Endodermal cell (in vitro differentiated cells): Measurements from ENCODE around the gene PDIA2. TPM values are rescaled to one million over a fixed set of nuclear protein-coding genes. Genes with fewer than 3 reads are reported as not detected.

ENCODE experiments used
- DNase-seq: peaks from one replicate; pipeline ENCODE4 v3.0.0-alpha.2; 2017
- H3K27ac ChIP-seq: 2 replicates; pipeline ENCODE4 v1.5.1; 2013; ENCODE audit warnings: mild to moderate bottlenecking, low read depth, low read length, moderate library complexity
- H3K27me3 ChIP-seq: 2 replicates; pipeline ENCODE4 v1.6.1; 2013; ENCODE audit warnings: mild to moderate bottlenecking, low read length, moderate library complexity; ENCODE audit not compliant: insufficient read depth, control insufficient read depth, poor library complexity, severe bottlenecking
- H3K36me3 ChIP-seq: 2 replicates; pipeline ENCODE4 v1.7.0; 2013; ENCODE audit warnings: mild to moderate bottlenecking, low read length, moderate library complexity; ENCODE audit not compliant: control insufficient read depth, insufficient read depth
- H3K4me1 ChIP-seq: one replicate; pipeline ENCODE4 v1.7.0; 2013; ENCODE audit warnings: low read length; ENCODE audit not compliant: control insufficient read depth, insufficient read depth
- H3K4me3 ChIP-seq: 2 replicates; pipeline ENCODE4 v1.5.1; 2013; ENCODE audit warnings: mild to moderate bottlenecking, low read length, moderate library complexity
- H3K9ac ChIP-seq: 2 replicates; pipeline ENCODE4 v1.6.1; 2013; ENCODE audit warnings: mild to moderate bottlenecking, low read length, moderate library complexity; ENCODE audit not compliant: poor library complexity, severe bottlenecking; ENCODE audit errors: extremely low read depth
- H3K9me3 ChIP-seq: 2 replicates; pipeline ENCODE4 v1.6.1; 2013; ENCODE audit warnings: mild to moderate bottlenecking, low read length, moderate library complexity; ENCODE audit not compliant: control insufficient read depth
- H3K27ac Mint-ChIP-seq: 2 replicates; pipeline ENCODE4 v1.8.0; 2020; ENCODE audit warnings: mixed read lengths
- H3K27me3 Mint-ChIP-seq: 2 replicates; pipeline ENCODE4 v1.8.0; 2021; ENCODE audit warnings: mild to moderate bottlenecking, mixed read lengths; ENCODE audit not compliant: insufficient read depth
- H3K36me3 Mint-ChIP-seq: 2 replicates; pipeline ENCODE4 v1.8.0; 2020; ENCODE audit warnings: low read depth, mixed read lengths
- H3K4me1 Mint-ChIP-seq: 2 replicates; pipeline ENCODE4 v1.8.0; 2020; ENCODE audit warnings: mixed read lengths
- H3K4me3 Mint-ChIP-seq: 2 replicates; pipeline ENCODE4 v1.8.0; 2020; ENCODE audit warnings: mild to moderate bottlenecking, moderate library complexity, mixed read lengths
- H3K9me3 Mint-ChIP-seq: 2 replicates; pipeline ENCODE4 v1.8.0; 2020; ENCODE audit warnings: mild to moderate bottlenecking, mixed read lengths
- CTCF ChIP-seq: fragments of 200-600 bp; sonication (generic); conservative IDR thresholded peaks from 2 replicates; pipeline ENCODE4 v1.5.0; 2021; ENCODE audit warnings: antibody characterized with exemption, mild to moderate bottlenecking
- WGBS, 2 experiments: methylation state at CpG; one replicate each; pipeline versions ENCODE4 v1.1.5 to v1.1.7; 2013; ENCODE audit warnings: missing lambda C conversion rate in 2 of 2, mixed read lengths in 1 of 2; ENCODE audit not compliant: insufficient coverage in 1 of 2, insufficient read length in 1 of 2; 5-methylcytosine and 5-hydroxymethylcytosine counted together
- total RNA-seq, 2 donors: library from RNA; stranded (reverse); fragmentation: NEBNext Ultra II Directional in 1 of 2; extraction: Animal tissue kit (Norgen Biotek cat#: 25700) in 1 of 2; gene quantifications; 2 replicates in 1 of 2; 3 replicates in 1 of 2; pipeline ENCODE4 v1.2.1, GENCODE V29; 2021

The PDIA2 gene
- total RNA-seq, 2 donors from 2014 or later, result 2.9 to 9.9 TPM

- H3K27me3 Mint-ChIP-seq, result peaks cover 29% of the 10 kb centered on the region
- whole genome bisulfite sequencing, 2 experiments, result 82 to 93% methylated on average over 14 to 20 of the region's 20 CpGs
Observed at GRCh38 chr16:276426-277077, 6.4 kb upstream of the PDIA2 start.

GRCh38 chr16:278863-279366, 4.0 kb upstream of the PDIA2 start:
- H3K36me3 ChIP-seq, result no peaks in the 10 kb centered on the region
- 82 to 83% methylated on average over 5 to 6 of the region's 6 CpGs for WGBS, 2 experiments
- Mint-ChIP-seq H3K9me3 (no peaks in the 10 kb centered on the region), H3K27ac (no peak overlapping the region), H3K4me1 (no peaks in the 10 kb centered on the region), H3K36me3 (no peaks in the 10 kb centered on the region), H3K27me3 (peaks cover 28% of the 10 kb centered on the region), H3K4me3 (no peak overlapping the region)
- peaks cover 27% of the 10 kb centered on the region for H3K27me3 ChIP-seq
- H3K27ac ChIP-seq, result no peak overlapping the region
- H3K4me1 ChIP-seq, result peaks cover 3% of the 10 kb centered on the region
- H3K4me3 ChIP-seq, result no peak overlapping the region
- TF ChIP-seq CTCF, result no peak
- no peak overlapping the region for H3K9ac ChIP-seq
- no peaks in the 10 kb centered on the region for H3K9me3 ChIP-seq
- DNase-seq, result peak; percentile 79

More at GRCh38 chr16:276426-277077, 6.4 kb upstream of the PDIA2 start:
- H3K4me3 Mint-ChIP-seq, result peak overlapping the region; percentile 52
- no peaks in the 10 kb centered on the region for H3K4me1 ChIP-seq
- no peak overlapping the region for H3K27ac Mint-ChIP-seq
- H3K9ac ChIP-seq, result no peak overlapping the region
- no peak overlapping the region for H3K4me3 ChIP-seq
- TF ChIP-seq CTCF, result no peak
- H3K36me3 ChIP-seq, result no peaks in the 10 kb centered on the region
- no peak overlapping the region for H3K27ac ChIP-seq
- H3K9me3 Mint-ChIP-seq, result no peaks in the 10 kb centered on the region
- H3K36me3 Mint-ChIP-seq, result no peaks in the 10 kb centered on the region
- no peaks in the 10 kb centered on the region for H3K9me3 ChIP-seq
- H3K27me3 ChIP-seq, result peaks cover 27% of the 10 kb centered on the region
- H3K4me1 Mint-ChIP-seq, result no peaks in the 10 kb centered on the region
- DNase-seq, result no peak

- no peak for DNase-seq
- WGBS, 2 experiments, result 81 to 85% methylated on average over 4 to 7 of the region's 7 CpGs
- no peaks in the 10 kb centered on the region for H3K36me3 ChIP-seq
- H3K27ac ChIP-seq, result no peak overlapping the region
- Mint-ChIP-seq H3K27me3 (peaks cover 24% of the 10 kb centered on the region), H3K9me3 (peaks cover 2% of the 10 kb centered on the region), H3K27ac (no peak overlapping the region), H3K4me3 (peak overlapping the region; percentile 47), H3K36me3 (no peaks in the 10 kb centered on the region), H3K4me1 (no peaks in the 10 kb centered on the region)
- peaks cover 21% of the 10 kb centered on the region for H3K27me3 ChIP-seq
- peaks cover 3% of the 10 kb centered on the region for H3K4me1 ChIP-seq
- TF ChIP-seq CTCF, result no peak
- H3K9ac ChIP-seq, result no peak overlapping the region
- no peaks in the 10 kb centered on the region for H3K9me3 ChIP-seq
- H3K4me3 ChIP-seq, result no peak overlapping the region
Observed at GRCh38 chr16:279531-279930, 3.4 kb upstream of the PDIA2 start.
